ENCODE measurements around the gene FXYD7.

Gene FXYD7

GRCh38 chr19:35165200-35166058 lies 22.4 kb downstream of the FXYD7 start:
- no peak overlapping the region for H2BK5ac ChIP-seq (ENCODE audit: low read depth, low read length, poor library complexity)
- no peak overlapping the region for H3K14ac ChIP-seq (ENCODE audit: low read length)
- peaks cover 15% of the 10 kb centered on the region for H3K79me1 ChIP-seq (ENCODE audit: low read length)
- H2AK5ac ChIP-seq (ENCODE audit: low read length): no peak overlapping the region
- no peaks in the 10 kb centered on the region for H3K27me3 ChIP-seq (ENCODE audit: insufficient read depth, low read length)
- H3K4me2 ChIP-seq (ENCODE audit: low read length): no peak overlapping the region
- H4K91ac ChIP-seq (ENCODE audit: low read depth, low read length): no peak overlapping the region
- H3K4ac ChIP-seq (ENCODE audit: low read depth, low read length): no peak overlapping the region
- no peaks in the 10 kb centered on the region for H3K79me2 ChIP-seq (ENCODE audit: control insufficient read depth, insufficient read depth, low read length, poor library complexity)
- no peak overlapping the region for H3K9ac ChIP-seq (ENCODE audit: low read length)
- H3K23ac ChIP-seq (ENCODE audit: low read length): no peak overlapping the region
- H3K36me3 ChIP-seq (ENCODE audit: control insufficient read depth in 1 of 2, insufficient read depth in 2 of 2, low read length in 2 of 2): peaks cover 36 to 49% of the 10 kb centered on the region in 2 experiments
- H2BK12ac ChIP-seq (ENCODE audit: low read length): no peak overlapping the region
- H2AFZ ChIP-seq (ENCODE audit: insufficient read depth, low read length, poor library complexity): no peak overlapping the region
- peaks cover 8 to 17% of the 10 kb centered on the region in 2 experiments for H3K4me1 ChIP-seq (ENCODE audit: control insufficient read depth in 1 of 2, insufficient read depth in 2 of 2, low read length in 2 of 2)
- no peak overlapping the region for H3K4me3 ChIP-seq (ENCODE audit: low read depth, low read length)
- no peak overlapping the region for H2BK120ac ChIP-seq (ENCODE audit: insufficient read depth, low read length, poor library complexity)
- H4K12ac ChIP-seq (ENCODE audit: low read depth, low read length): no peak overlapping the region
- H4K8ac ChIP-seq (ENCODE audit: low read depth, low read length): no peak overlapping the region
- no CpG with 5 or more reads among the region's 5 CpGs for WGBS (ENCODE audit: extremely low coverage, insufficient coverage, insufficient read length)
- no peak overlapping the region for H3K27ac ChIP-seq (ENCODE audit: low read depth, low read length)
- no peak overlapping the region for H3K18ac ChIP-seq (ENCODE audit: low read length)
- no peak for DNase-seq
- H3K9me3 ChIP-seq (ENCODE audit: insufficient read depth, low read depth, low read length): peaks cover 16% of the 10 kb centered on the region

GRCh38 chr19:35166100-35167063 lies 23.3 kb downstream of the FXYD7 start:
- H3K4me2 ChIP-seq (ENCODE audit: low read length): no peak overlapping the region
- H4K8ac ChIP-seq (ENCODE audit: low read depth, low read length): no peak overlapping the region
- no peak overlapping the region for H3K9ac ChIP-seq (ENCODE audit: low read length)
- no peak overlapping the region for H3K4me3 ChIP-seq (ENCODE audit: low read depth, low read length)
- H3K27me3 ChIP-seq (ENCODE audit: insufficient read depth, low read length): no peaks in the 10 kb centered on the region
- H2BK120ac ChIP-seq (ENCODE audit: insufficient read depth, low read length, poor library complexity): no peak overlapping the region
- H3K36me3 ChIP-seq (ENCODE audit: control insufficient read depth in 1 of 2, insufficient read depth in 2 of 2, low read length in 2 of 2): peaks cover 37 to 48% of the 10 kb centered on the region in 2 experiments
- H2BK5ac ChIP-seq (ENCODE audit: low read depth, low read length, poor library complexity): no peak overlapping the region
- no peak overlapping the region for H2BK12ac ChIP-seq (ENCODE audit: low read length)
- no peak overlapping the region for H3K23ac ChIP-seq (ENCODE audit: low read length)
- no peak overlapping the region for H4K91ac ChIP-seq (ENCODE audit: low read depth, low read length)
- no peak overlapping the region for H3K27ac ChIP-seq (ENCODE audit: low read depth, low read length)
- no peak overlapping the region for H3K18ac ChIP-seq (ENCODE audit: low read length)
- H3K9me3 ChIP-seq (ENCODE audit: insufficient read depth, low read depth, low read length): peaks cover 16% of the 10 kb centered on the region
- no CpG with 5 or more reads among the region's 7 CpGs for WGBS (ENCODE audit: extremely low coverage, insufficient coverage, insufficient read length)
- no peak overlapping the region for H3K14ac ChIP-seq (ENCODE audit: low read length)
- peaks cover 8 to 16% of the 10 kb centered on the region in 2 experiments for H3K4me1 ChIP-seq (ENCODE audit: control insufficient read depth in 1 of 2, insufficient read depth in 2 of 2, low read length in 2 of 2)
- H2AFZ ChIP-seq (ENCODE audit: insufficient read depth, low read length, poor library complexity): no peak overlapping the region
- no peak overlapping the region for H2AK5ac ChIP-seq (ENCODE audit: low read length)
- no peak overlapping the region for H3K4ac ChIP-seq (ENCODE audit: low read depth, low read length)
- peaks cover 15% of the 10 kb centered on the region for H3K79me1 ChIP-seq (ENCODE audit: low read length)
- no peak for DNase-seq
- no peaks in the 10 kb centered on the region for H3K79me2 ChIP-seq (ENCODE audit: control insufficient read depth, insufficient read depth, low read length, poor library complexity)
- H4K12ac ChIP-seq (ENCODE audit: low read depth, low read length): no peak overlapping the region

- Histone ChIP-seq H4K8ac (ENCODE audit: low read depth, low read length) (no peak overlapping the region), H3K27me3 (ENCODE audit: insufficient read depth, low read length) (no peaks in the 10 kb centered on the region), H3K79me2 (ENCODE audit: control insufficient read depth, insufficient read depth, low read length, poor library complexity) (no peaks in the 10 kb centered on the region), H4K91ac (ENCODE audit: low read depth, low read length) (no peak overlapping the region), H3K4me1 (ENCODE audit: control insufficient read depth in 1 of 2, insufficient read depth in 2 of 2, low read length in 2 of 2) (peaks cover 8% of the 10 kb centered on the region in 2 experiments), H3K4me2 (ENCODE audit: low read length) (no peak overlapping the region), H2BK5ac (ENCODE audit: low read depth, low read length, poor library complexity) (no peak overlapping the region), H3K27ac (ENCODE audit: low read depth, low read length) (no peak overlapping the region), H3K18ac (ENCODE audit: low read length) (no peak overlapping the region), H3K9me3 (ENCODE audit: insufficient read depth, low read depth, low read length) (peaks cover 16% of the 10 kb centered on the region), H3K36me3 (ENCODE audit: control insufficient read depth in 1 of 2, insufficient read depth in 2 of 2, low read length in 2 of 2) (peaks cover 36 to 45% of the 10 kb centered on the region in 2 experiments), H2AK5ac (ENCODE audit: low read length) (no peak overlapping the region), H3K23ac (ENCODE audit: low read length) (no peak overlapping the region), H2BK12ac (ENCODE audit: low read length) (no peak overlapping the region), H3K14ac (ENCODE audit: low read length) (no peak overlapping the region), H3K9ac (ENCODE audit: low read length) (no peak overlapping the region), H3K79me1 (ENCODE audit: low read length) (peaks cover 11% of the 10 kb centered on the region), H3K4me3 (ENCODE audit: low read depth, low read length) (no peak overlapping the region), H2AFZ (ENCODE audit: insufficient read depth, low read length, poor library complexity) (no peak overlapping the region), H4K12ac (ENCODE audit: low read depth, low read length) (no peak overlapping the region), H3K4ac (ENCODE audit: low read depth, low read length) (no peak overlapping the region), H2BK120ac (ENCODE audit: insufficient read depth, low read length, poor library complexity) (no peak overlapping the region)
- no CpG with 5 or more reads among the region's 5 CpGs for WGBS (ENCODE audit: extremely low coverage, insufficient coverage, insufficient read length)
- DNase-seq: no peak
Observed at GRCh38 chr19:35167251-35168119, 24.4 kb downstream of the FXYD7 start.

GRCh38 chr19:35168196-35168595 lies 25.1 kb downstream of the FXYD7 start:
- H4K8ac ChIP-seq (ENCODE audit: low read depth, low read length): no peak overlapping the region
- no peaks in the 10 kb centered on the region for H3K79me2 ChIP-seq (ENCODE audit: control insufficient read depth, insufficient read depth, low read length, poor library complexity)
- H3K18ac ChIP-seq (ENCODE audit: low read length): no peak overlapping the region
- H3K4me1 ChIP-seq (ENCODE audit: control insufficient read depth in 1 of 2, insufficient read depth in 2 of 2, low read length in 2 of 2): peaks cover 8% of the 10 kb centered on the region in 2 experiments
- H2AFZ ChIP-seq (ENCODE audit: insufficient read depth, low read length, poor library complexity): no peak overlapping the region
- no CpG with 5 or more reads among the region's 3 CpGs for WGBS (ENCODE audit: extremely low coverage, insufficient coverage, insufficient read length)
- no peak overlapping the region for H2AK5ac ChIP-seq (ENCODE audit: low read length)
- peaks cover 18% of the 10 kb centered on the region for H3K9me3 ChIP-seq (ENCODE audit: insufficient read depth, low read depth, low read length)
- no peak overlapping the region for H3K4ac ChIP-seq (ENCODE audit: low read depth, low read length)
- no peak overlapping the region for H3K23ac ChIP-seq (ENCODE audit: low read length)
- peaks cover 9% of the 10 kb centered on the region for H3K79me1 ChIP-seq (ENCODE audit: low read length)
- no peak overlapping the region for H4K91ac ChIP-seq (ENCODE audit: low read depth, low read length)
- no peak overlapping the region for H3K27ac ChIP-seq (ENCODE audit: low read depth, low read length)
- no peak overlapping the region for H3K9ac ChIP-seq (ENCODE audit: low read length)
- no peak overlapping the region for H4K12ac ChIP-seq (ENCODE audit: low read depth, low read length)
- H2BK12ac ChIP-seq (ENCODE audit: low read length): no peak overlapping the region
- H2BK120ac ChIP-seq (ENCODE audit: insufficient read depth, low read length, poor library complexity): no peak overlapping the region
- no peaks in the 10 kb centered on the region for H3K27me3 ChIP-seq (ENCODE audit: insufficient read depth, low read length)
- H2BK5ac ChIP-seq (ENCODE audit: low read depth, low read length, poor library complexity): no peak overlapping the region
- H3K4me3 ChIP-seq (ENCODE audit: low read depth, low read length): no peak overlapping the region
- DNase-seq: peak; percentile 57 to 66
- H3K36me3 ChIP-seq (ENCODE audit: control insufficient read depth in 1 of 2, insufficient read depth in 2 of 2, low read length in 2 of 2): peaks cover 36 to 45% of the 10 kb centered on the region in 2 experiments
- H3K14ac ChIP-seq (ENCODE audit: low read length): no peak overlapping the region
- H3K4me2 ChIP-seq (ENCODE audit: low read length): no peak overlapping the region

All from trophoblast cell (in vitro differentiated cells and primary cell).